ENCODE measurements around the gene TP73. TPM values are rescaled to one million over a fixed set of nuclear protein-coding genes. Genes with fewer than 3 reads are reported as not detected.

Gene TP73
- total RNA-seq, 4 donors from 2014 or later: 0.30 to 0.76 TPM; not detected in 2

DNA sequence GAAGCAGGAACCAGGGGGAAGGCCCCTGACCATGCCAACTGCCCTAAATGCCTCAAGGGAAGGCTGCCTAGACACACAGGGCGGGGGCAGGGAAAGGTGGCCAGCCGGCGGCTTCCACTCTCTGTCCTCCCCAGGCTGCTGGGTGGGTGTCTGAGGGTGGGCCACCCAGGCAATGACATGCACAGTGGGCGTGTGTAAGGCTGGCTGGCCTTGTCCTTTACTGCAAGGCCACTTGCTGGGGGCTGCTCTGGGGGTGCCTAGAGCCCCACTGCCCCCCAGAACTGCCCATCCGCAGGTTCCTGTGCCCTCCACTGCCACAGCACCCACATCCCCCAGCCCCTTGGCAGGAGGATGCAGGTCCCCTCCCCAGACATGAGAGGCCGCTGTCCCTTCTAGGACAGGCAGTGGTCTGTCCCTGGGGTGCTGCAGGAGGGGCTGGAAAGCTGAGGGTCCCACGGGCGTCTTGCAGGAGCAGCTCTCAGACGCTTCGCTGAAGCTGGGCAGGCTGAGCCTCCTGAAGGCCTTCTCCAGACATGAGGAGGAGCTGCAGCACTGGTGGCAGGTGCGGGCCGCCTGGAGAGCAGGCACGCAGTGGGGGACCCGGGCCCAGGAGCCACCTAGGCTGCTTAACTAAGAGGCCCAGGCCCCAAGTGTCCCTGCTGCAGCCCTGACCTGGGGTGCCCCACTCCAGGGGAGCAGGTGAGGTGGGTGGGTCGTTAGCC is 110.0 kb downstream of the TP73 start:
- no peak overlapping the region for H3K27ac ChIP-seq
- H3K27me3 ChIP-seq: no peaks in the 10 kb centered on the region
- intact Hi-C loops (cut with DNase I; ENCODE audit: low total_unique reads): no loop called here
- TF ChIP-seq, protein P1, sequence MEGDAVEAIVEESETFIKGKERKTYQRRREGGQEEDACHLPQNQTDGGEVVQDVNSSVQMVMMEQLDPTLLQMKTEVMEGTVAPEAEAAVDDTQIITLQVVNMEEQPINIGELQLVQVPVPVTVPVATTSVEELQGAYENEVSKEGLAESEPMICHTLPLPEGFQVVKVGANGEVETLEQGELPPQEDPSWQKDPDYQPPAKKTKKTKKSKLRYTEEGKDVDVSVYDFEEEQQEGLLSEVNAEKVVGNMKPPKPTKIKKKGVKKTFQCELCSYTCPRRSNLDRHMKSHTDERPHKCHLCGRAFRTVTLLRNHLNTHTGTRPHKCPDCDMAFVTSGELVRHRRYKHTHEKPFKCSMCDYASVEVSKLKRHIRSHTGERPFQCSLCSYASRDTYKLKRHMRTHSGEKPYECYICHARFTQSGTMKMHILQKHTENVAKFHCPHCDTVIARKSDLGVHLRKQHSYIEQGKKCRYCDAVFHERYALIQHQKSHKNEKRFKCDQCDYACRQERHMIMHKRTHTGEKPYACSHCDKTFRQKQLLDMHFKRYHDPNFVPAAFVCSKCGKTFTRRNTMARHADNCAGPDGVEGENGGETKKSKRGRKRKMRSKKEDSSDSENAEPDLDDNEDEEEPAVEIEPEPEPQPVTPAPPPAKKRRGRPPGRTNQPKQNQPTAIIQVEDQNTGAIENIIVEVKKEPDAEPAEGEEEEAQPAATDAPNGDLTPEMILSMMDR (IDR thresholded peaks at IDR 0.05): no peak
- TF ChIP-seq POLR2A (IDR thresholded peaks at IDR 0.05): no peak
- H3K4me3 ChIP-seq: no peak overlapping the region
- no peaks in the 10 kb centered on the region for H3K36me3 ChIP-seq
- no peaks in the 10 kb centered on the region for H3K9me3 ChIP-seq
- no peaks in the 10 kb centered on the region for H3K4me1 ChIP-seq
- DNase-seq: no peak

DNA sequence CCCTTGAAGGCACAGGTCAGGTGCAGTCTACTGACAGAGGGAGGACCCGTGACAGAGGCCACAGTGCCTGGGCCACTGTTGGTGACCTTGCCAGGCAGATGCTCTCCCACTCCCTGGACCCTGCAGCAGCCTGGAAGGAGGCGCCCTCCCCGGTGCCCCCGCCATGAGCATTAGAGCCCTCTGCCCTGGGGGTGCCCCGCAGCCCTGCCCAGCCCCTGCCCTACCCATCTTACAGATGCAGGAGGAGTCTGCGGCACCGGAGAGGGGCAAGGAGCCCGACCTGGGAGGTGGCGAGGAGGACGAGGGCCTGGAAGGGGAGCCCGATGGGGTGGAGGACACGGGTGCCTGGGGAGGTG is 110.5 kb downstream of the TP73 start:
- TF ChIP-seq, protein P1 (IDR thresholded peaks at IDR 0.05): no peak
- no peak for TF ChIP-seq POLR2A (IDR thresholded peaks at IDR 0.05)
- intact Hi-C loops (cut with DNase I; ENCODE audit: low total_unique reads): no loop called here
- H3K27me3 ChIP-seq: no peaks in the 10 kb centered on the region
- no peak overlapping the region for H3K4me3 ChIP-seq
- no peaks in the 10 kb centered on the region for H3K9me3 ChIP-seq
- H3K27ac ChIP-seq: no peak overlapping the region
- no peaks in the 10 kb centered on the region for H3K36me3 ChIP-seq
- no peak for DNase-seq
- no peaks in the 10 kb centered on the region for H3K4me1 ChIP-seq

DNA sequence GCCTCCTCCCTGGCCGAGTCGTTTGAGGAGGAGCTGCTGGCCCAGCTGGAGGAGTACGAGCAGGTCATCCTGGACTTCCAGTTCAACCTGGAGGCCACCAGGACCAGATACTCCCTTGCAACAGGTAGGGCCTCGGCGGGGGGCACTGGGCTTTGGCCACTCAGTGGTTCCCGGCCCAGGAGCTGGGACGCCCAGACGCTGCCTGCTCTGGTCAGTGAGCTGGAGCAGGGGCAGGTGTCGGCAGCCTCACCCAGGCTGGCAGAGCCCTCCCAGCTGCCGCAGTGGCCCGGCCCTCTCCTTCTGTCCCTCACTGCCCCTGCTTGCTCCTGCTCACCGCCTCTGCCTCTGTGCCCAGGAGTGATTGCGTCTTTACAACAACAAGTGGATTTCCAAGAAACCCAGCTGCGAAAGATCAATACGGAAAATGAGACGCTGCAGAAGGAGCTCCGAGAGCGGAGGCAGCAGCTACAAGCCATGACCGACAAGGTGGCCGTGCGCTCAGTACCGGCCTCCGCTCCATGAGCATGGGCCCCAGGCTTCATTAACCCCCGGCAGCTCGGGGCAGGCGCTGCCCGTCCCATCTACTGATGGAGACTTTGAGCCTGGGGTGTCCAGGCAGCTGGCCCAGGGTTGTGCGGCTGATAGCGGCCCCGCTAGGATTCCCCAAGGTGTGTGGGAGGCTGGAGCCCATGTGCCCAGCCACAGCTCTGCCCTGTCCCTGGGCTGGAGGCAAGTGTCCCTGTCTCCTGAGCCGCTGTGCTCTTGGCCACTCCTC is 111.2 kb downstream of the TP73 start:
- TF ChIP-seq, protein P1 (IDR thresholded peaks at IDR 0.05): no peak
- TF ChIP-seq POLR2A (IDR thresholded peaks at IDR 0.05): no peak
- H3K36me3 ChIP-seq: no peaks in the 10 kb centered on the region
- H3K4me1 ChIP-seq: no peaks in the 10 kb centered on the region
- no peak overlapping the region for H3K4me3 ChIP-seq
- intact Hi-C loops (cut with DNase I; ENCODE audit: low total_unique reads): no loop called here
- DNase-seq: no peak
- no peak overlapping the region for H3K27ac ChIP-seq
- no peaks in the 10 kb centered on the region for H3K9me3 ChIP-seq
- no peaks in the 10 kb centered on the region for H3K27me3 ChIP-seq

DNA sequence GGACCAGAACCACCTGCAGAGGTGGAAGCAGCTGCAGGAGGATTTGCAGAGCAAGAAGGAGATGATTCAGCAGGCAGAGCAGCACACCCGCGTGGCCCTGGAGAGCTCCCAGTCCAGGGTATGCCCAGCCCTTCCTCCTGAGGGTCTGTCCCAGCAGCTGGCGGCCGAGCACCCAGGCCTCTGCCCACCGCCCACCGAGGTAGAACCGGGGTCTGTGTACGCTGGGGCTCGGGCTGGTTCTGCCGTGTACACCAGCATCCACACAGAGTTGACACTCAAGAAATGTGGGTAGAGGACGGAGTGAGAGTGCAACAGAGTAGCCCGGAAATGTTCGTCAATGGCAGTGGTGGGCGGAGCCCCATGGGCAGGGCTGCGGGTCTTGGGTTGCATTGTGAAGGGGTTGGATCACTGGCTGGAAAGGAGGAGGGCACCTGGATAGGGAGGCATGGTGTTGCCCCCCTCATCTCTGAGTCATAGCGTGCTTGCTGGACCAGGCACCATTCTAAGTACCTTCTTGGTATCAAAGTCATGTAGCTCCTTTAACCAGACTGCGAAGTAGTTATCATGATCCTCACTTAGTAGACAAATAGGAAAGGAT is 115.1 kb downstream of the TP73 start:
- Histone ChIP-seq H3K36me3 (no peaks in the 10 kb centered on the region), H3K27ac (no peak overlapping the region), H3K27me3 (no peaks in the 10 kb centered on the region), H3K4me1 (peaks cover 0 to 4% of the 10 kb centered on the region in 2 donors), H3K4me3 (no peak overlapping the region), H3K9me3 (no peaks in the 10 kb centered on the region)
- TF ChIP-seq, protein P1 (IDR thresholded peaks at IDR 0.05): no peak
- no peak for TF ChIP-seq POLR2A (IDR thresholded peaks at IDR 0.05)
- DNase-seq: no peak
- intact Hi-C loops (cut with DNase I; ENCODE audit: low total_unique reads): no loop called here
